GM10248 (cell line): ENCODE data around the gene PLA2G2C.

ENCODE experiments used
- CTCF ChIA-PET: fragments of 300-600 bp; sonication (Branson Sonifier 250); formaldehyde crosslinking; extraction: SDS; loops from one replicate; lab custom pipeline; 2021; ENCODE audit warnings: antibody characterized with exemption; lab: Yijun Ruan, JAX
- POLR2A ChIA-PET: fragments of 350-650 bp; sonication (Branson Sonifier 250); formaldehyde crosslinking; extraction: SDS; loops from one replicate; lab custom pipeline; 2020; ENCODE audit warnings: antibody characterized with exemption; lab: Yijun Ruan, JAX
- DNase-seq: peaks from one replicate; pipeline ENCODE4 v3.0.0; 2012; ENCODE audit errors: extremely low spot score
- CTCF ChIP-seq: IDR thresholded peaks from 2 replicates; pipeline ENCODE4 v1.5.1; 2012; ENCODE audit warnings: mild to moderate bottlenecking, low read depth; ENCODE audit errors: extremely low read depth, missing control alignments, control extremely low read depth

The PLA2G2C gene

GRCh38 chr1:20148571-20149500 is 37.5 kb downstream of the PLA2G2C start:
- ChIA-PET POLR2A (interaction anchor here (0.6 kb wide), 1 partner anchor 169 kb away, joined by 3 read pairs; no protein-coding TSS in a partner anchor), CTCF (interaction anchor here (0.5 to 1.5 kb wide), 4 partner anchors 22 to 345 kb away, joined by 3 to 4 read pairs (median 4); no protein-coding TSS in a partner anchor)
- TF ChIP-seq CTCF = no peak

GRCh38 chr1:20147846-20148570 is 38.3 kb downstream of the PLA2G2C start:
- POLR2A ChIA-PET = no interaction called here
- DNase-seq = no peak
- CTCF ChIA-PET = interaction anchor here (0.5 to 1.6 kb wide), 3 partner anchors 173 to 230 kb away, joined by 3 to 5 read pairs (median 4); no protein-coding TSS in a partner anchor
- no peak for TF ChIP-seq CTCF

More at GRCh38 chr1:20148571-20149500, 37.5 kb downstream of the PLA2G2C start:
- DNase-seq = no peak

- DNase-seq = no peak
- ChIA-PET CTCF (interaction anchor here (1.1 to 3.5 kb wide), 4 partner anchors 9 to 69 kb away, joined by 3 to 21 read pairs (median 3); no protein-coding TSS in a partner anchor), POLR2A (no interaction called here)
- TF ChIP-seq CTCF = no peak
Observed at GRCh38 chr1:20143734-20144565, 42.4 kb downstream of the PLA2G2C start.

GRCh38 chr1:20143318-20143717 is 43.0 kb downstream of the PLA2G2C start:
- TF ChIP-seq CTCF = no peak
- ChIA-PET CTCF (interaction anchor here (1.1 to 3.5 kb wide), 4 partner anchors 9 to 70 kb away, joined by 3 to 21 read pairs (median 3); no protein-coding TSS in a partner anchor), POLR2A (no interaction called here)
- no peak for DNase-seq

- ChIA-PET CTCF (interaction anchor here (3.5 kb wide), 1 partner anchor 11 kb away, joined by 21 read pairs; no protein-coding TSS in a partner anchor), POLR2A (no interaction called here)
- no peak for DNase-seq
- TF ChIP-seq CTCF = no peak
Observed at GRCh38 chr1:20142001-20142710, 44.2 kb downstream of the PLA2G2C start.
